Epithelial cell of prostate (primary cell): Measurements from ENCODE around the gene MAVS.
"Not testable (repeated sequence)": the region's sequence is repeated elsewhere in the genome, so short reads cannot be mapped to it uniquely, and the experiment has no call there.

Experiments
- DNase-seq: peaks from one replicate; pipeline ENCODE4 v3.0.0-alpha.2; 2011; ENCODE audit warnings: low read depth, low spot score
- H3K27ac ChIP-seq: fragments of 450-650 bp; 2 replicates; pipeline ENCODE4 v1.5.1; 2017; ENCODE audit warnings: mild to moderate bottlenecking

Gene MAVS

DNA sequence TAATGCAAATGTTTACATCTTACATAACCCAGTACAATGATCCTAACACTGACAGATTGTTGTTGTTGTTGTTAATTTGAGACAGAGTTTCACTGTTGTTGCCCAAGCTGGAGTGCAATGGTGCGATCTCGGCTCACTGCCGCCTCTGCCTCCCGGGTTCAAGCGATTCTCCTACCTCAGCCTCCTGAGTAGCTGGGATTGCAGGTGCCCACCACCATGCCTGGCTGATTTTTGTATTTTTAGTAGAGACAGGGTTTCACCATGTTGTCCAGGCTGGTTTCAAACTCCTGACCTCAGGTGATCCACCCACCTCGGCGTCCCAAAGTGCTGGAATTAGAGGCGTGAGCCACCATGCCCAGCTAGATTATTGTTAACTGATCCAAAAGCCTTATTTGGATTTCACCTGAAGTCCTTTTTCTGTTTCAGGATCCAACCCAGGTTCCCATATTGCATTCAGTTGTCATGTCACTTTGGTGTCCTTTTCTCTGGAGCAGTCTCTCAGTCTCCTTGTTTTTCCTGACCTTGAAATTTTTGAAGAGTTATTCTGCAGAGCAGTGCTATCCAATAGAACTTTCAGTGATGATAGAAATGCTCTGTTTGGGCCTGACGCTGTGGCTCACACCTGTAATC is 2.5 kb upstream of the MAVS start:
- not testable (repeated sequence) for DNase-seq, H3K27ac ChIP-seq

DNA sequence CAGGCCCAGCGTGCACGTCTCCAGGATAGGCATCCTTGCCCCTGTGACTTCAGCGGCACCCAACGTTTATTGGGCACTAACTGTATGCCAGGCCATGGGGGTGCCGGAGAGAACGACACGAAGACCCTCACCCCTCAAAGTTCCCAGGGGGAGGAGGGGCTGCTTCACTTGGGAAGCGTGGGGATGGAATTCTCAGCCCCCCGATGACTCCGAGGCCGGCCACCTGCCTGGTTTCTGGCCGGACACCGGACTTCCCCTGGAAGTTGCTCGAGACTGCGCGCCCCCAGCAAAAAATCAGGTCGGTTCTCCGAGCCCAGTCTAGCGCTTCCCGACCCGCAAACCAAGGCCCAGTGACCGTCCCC is 275 bp upstream of the MAVS start:
- DNase-seq, result no peak

DNA sequence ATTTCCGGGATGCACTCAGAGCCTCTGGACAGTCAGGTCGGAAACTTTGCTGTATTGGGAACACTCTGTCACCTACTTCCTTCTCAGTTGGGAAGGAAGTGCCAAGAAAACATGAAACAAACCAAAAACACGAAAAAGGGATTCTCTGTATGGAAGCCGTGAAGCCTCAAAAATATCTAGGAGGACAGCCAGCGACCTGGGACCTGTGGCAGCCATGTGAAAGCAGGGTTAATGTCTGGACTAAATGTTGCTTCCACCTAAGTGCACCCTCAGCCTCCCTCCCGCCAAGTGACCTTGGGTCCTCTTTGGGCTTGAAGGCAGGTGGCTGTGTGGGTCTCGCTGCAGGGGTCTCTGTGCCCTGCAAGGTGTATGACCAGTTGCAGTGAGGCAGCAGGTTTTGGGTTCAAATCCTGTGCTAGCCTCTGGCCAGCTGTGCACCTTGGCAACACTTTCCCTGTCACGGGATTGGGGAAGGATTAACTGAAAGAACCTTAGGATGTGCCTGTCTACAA is 851 bp downstream of the MAVS start:
- no peak for DNase-seq

More for the DNA sequence above, 275 bp upstream of the MAVS start:
- peak overlapping the region; percentile 61 for H3K27ac ChIP-seq

DNA sequence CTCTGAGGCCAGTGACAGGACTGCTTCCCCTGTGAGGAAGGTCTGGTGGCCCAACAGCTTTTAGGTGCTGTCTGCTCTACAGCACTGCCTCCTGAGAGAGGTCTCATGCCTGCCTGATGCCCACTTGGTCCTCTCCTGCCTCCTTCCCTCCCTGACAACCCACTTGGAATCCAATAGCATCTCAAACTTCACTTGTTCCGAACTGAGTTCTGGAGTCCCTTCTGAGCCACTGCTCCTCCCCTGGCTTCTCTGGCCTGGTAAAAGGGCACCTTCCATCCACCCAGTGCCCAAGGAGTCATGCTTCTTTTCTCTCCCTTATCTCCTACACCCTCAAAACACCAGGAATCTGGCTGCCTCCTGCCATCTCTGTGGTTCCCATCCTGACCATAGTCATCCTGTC is 1.9 kb downstream of the MAVS start:
- no peak for DNase-seq
- H3K27ac ChIP-seq, result no peak overlapping the region

More for the DNA sequence above, 851 bp downstream of the MAVS start:
- peak overlapping the region; percentile 61 for H3K27ac ChIP-seq

DNA sequence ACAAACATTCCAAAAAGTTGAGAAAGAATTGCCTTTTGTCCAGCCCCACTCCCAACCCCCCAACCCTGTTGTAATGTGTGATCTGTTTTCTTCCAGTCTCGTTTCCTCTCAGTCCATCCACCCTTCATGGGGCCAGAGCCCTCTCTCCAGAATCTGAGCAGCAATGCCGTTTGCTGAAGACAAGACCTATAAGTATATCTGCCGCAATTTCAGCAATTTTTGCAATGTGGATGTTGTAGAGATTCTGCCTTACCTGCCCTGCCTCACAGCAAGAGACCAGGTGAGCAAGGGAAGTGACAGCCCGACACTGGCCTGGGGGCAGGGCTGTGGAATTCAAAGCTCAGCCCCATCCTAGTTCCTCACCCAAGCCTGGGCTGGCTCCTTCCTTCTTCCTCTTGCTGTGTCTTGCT is 7.8 kb downstream of the MAVS start:
- peak overlapping the region; percentile 35 for H3K27ac ChIP-seq
- no peak for DNase-seq

DNA sequence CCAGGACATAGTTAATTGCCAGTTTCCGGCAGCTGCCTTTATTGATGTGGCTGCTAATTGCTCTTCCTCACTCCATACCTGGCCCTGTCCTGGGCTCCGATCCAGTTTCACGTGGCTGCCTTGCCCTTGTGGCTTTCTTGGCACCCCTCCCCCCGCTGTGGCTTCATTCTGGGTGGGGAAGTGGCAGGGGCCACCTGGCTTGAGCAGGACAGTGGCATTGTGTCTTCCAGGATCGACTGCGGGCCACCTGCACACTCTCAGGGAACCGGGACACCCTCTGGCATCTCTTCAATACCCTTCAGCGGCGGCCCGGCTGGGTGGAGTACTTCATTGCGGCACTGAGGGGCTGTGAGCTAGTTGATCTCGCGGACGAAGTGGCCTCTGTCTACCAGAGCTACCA is 10.8 kb downstream of the MAVS start:
- no peak for DNase-seq
- H3K27ac ChIP-seq, result no peak overlapping the region

DNA sequence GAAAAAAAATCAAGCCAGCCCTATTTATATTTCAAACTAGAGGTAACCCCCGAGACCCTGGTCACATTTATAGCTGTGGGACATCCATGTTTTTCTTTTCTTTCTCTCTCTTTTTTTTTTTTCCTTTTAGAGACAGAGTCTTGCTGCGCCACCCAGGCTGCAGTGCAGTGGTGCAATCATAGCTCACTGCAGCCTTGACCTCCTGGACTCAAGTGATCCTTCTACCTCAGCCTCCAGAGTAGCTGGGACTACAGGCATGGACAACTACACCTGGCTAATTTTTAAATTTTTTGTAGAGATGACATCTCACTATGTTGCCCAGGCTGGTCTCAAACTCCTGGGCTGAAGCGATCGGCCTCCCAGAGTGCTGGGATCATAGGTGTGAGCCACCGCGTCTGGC is 12.1 kb downstream of the MAVS start:
- no peak overlapping the region for H3K27ac ChIP-seq
- no peak for DNase-seq

DNA sequence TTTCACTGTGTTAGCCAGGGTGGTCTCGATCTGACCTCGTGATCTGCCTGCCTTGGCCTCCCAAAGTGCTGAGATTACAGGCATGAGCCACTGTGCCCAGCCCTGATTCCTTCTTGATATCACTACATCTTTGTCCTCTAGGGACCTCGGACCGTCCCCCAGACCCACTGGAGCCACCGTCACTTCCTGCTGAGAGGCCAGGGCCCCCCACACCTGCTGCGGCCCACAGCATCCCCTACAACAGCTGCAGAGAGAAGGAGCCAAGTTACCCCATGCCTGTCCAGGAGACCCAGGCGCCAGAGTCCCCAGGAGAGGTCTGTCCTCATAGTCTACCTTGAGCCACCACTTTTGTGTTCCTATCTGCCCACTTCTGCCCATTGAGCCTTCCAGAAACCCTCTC is 14.6 kb downstream of the MAVS start:
- DNase-seq, result no peak
- H3K27ac ChIP-seq, result no peak overlapping the region

DNA sequence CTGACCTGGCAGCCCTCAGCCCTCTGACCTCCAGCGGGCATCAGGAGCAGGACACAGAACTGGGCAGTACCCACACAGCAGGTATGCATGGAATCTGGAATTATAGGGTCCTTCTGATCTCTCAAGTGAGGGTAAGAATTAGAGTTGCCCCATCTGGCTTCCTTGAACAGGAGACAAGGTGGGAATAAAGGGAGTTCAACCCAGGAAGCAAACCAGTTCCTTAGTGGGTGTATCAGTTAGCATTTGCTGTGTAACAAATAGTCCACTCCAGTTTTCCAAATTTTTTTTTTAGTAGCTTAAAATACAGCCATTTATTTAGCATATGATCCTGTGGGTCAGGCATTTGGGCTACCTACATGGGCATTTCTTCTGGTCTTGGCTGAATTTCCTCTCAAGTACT is 15.7 kb downstream of the MAVS start:
- H3K27ac ChIP-seq, result no peak overlapping the region
- no peak for DNase-seq

DNA sequence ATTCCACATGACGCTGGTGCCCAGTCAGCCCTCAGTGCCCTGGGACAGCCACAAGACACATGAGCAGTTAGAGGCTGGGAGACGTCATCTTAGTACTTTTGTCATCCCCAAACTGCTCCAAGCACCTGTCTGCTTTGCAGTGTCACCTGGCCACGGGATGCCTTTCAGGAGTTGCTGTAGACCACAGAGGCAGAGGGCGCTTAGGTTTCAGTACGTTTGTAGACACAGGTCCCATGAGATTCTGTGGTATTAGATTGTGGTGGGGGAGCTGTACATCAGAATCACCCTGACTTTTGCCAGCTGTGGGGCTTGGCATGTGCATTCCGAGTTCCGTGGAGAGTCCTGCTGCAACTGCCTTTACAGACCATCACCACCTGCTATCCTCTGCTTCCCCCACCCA is 16.7 kb downstream of the MAVS start:
- H3K27ac ChIP-seq, result no peak overlapping the region
- DNase-seq, result no peak

DNA sequence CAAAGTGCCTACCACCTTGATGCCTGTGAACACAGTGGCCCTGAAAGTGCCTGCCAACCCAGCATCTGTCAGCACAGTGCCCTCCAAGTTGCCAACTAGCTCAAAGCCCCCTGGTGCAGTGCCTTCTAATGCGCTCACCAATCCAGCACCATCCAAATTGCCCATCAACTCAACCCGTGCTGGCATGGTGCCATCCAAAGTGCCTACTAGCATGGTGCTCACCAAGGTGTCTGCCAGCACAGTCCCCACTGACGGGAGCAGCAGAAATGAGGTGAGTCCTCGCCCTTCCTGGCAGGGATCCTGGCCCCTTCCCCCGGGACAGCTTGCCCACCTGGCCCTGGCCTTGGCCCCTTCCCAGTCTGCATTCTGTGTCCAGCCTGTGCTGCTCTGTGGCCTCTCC is 17.9 kb downstream of the MAVS start:
- no peak overlapping the region for H3K27ac ChIP-seq
- no peak for DNase-seq

DNA sequence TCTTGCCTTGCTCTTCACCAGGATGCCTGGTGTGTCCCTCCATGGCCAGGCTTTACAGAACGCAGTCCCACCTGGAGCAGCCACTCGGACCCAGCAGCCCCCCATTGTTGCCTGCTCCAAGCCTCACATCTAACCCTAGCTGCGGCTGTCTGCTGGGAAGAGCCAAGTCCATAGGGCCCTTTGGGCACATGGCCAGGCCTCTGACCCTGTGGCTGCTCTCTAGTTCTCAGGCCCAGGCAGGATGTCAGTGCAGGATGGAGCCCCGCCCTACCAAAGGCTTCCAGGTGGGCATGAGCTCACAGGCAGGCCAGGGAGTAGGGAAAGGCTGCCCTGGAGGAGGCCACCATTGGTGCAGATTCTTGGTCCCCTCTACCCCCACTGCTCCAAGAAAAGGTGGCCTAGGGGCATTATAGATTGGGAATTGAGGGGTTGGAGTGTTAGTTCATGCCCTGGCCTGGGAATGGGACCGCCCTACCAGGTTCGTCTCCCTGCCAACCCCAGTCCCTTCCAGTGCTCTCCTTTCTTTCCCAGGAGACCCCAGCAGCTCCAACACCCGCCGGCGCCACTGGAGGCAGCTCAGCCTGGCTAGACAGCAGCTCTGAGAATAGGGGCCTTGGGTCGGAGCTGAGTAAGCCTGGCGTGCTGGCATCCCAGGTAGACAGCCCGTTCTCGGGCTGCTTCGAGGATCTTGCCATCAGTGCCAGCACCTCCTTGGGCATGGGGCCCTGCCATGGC is 18.7 kb downstream of the MAVS start:
- no peak for DNase-seq
- H3K27ac ChIP-seq, result no peak overlapping the region

DNA sequence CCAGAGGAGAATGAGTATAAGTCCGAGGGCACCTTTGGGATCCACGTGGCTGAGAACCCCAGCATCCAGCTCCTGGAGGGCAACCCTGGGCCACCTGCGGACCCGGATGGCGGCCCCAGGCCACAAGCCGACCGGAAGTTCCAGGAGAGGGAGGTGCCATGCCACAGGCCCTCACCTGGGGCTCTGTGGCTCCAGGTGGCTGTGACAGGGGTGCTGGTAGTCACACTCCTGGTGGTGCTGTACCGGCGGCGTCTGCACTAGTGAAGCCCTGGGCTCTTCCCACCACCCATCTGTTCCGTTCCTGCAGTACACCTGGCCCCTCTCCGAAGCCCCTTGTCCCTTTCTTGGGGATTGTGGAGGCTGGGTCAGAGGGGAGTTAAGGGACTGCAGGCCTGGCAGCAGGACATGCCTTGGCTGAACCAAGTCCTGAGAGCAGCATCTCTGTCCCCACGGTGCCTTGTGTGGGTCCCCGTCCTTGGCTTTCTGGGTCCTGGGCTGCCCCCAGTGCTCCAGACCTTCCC is 19.3 kb downstream of the MAVS start:
- DNase-seq, result no peak
- no peak overlapping the region for H3K27ac ChIP-seq

DNA sequence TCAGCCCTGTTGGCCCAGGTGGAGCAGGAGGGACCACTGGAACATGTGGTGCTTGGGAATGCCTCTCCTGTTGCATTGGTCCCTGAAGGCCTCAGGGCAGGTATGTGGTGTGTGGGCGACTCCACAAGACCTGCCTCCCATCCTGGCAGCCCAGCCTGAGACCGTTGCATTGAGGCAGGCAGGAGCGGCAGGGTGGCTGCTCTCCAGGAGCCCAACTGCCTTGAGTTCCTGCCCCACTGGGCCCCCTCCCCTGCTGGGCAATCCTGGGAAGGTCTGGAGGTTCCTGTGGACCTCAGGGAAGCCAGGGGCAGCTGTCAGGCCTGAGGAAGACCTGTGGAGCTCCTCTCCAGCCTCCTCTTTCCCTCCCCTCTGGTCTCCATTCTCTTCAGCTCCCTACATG is 19.8 kb downstream of the MAVS start:
- DNase-seq, result no peak
- no peak overlapping the region for H3K27ac ChIP-seq

DNA sequence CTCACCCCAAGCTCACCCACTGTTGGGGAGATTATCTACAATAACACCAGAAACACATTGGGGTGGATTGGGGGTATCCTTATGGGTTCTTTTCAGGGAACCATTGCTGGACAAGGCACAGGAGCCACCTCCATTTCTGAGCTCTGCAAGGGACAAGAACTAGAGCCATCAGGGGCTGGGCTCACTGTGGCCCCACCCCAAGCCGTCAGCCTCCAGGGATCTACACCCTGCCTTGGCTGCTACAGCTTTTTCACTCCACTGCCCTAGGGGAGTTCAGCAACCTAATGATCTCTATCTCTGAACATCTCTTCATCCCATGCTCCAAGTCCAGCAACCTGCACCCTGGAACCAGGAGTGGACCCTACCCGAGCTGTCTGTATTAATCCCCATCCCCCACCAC is 21.2 kb downstream of the MAVS start:
- no peak overlapping the region for H3K27ac ChIP-seq
- DNase-seq, result no peak

DNA sequence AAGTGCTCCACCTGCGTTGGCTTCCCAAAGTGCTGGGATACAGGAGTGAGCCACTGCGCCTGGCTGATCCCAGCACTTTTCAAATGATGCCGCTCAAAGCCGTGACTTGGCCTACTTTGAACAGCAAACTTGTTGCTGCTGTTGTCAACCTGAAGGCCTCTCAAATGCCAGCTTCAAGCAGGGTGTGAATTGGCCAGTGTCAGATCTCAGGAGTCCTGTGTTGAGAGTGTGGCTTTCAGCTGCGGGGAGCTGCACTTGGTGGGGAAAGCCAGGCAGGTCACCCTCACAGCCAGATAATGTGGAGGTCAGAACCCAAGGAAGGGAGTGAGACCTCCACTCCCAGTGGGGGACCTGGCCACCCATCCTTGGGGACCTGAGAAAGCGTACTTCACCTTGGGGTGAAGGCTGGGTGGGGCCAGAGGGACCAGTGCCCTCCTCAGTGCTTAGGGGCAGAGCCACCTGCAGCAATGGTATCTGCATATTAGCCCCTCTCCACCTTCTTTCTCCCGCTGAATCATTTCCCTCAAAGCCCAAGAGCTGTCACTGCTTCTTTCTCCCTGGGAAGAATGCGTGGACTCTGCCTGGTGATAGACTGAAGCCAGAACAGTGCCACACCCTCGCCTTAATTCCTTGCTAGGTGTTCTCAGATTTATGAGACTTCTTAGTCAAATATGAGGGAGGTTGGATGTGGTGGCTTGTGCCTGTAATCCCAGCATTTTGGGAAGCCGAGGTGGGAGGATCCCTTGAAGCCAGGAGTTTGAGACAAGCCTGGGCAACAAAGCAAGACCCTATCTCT is 23.4 kb downstream of the MAVS start:
- H3K27ac ChIP-seq, result no peak overlapping the region

DNA sequence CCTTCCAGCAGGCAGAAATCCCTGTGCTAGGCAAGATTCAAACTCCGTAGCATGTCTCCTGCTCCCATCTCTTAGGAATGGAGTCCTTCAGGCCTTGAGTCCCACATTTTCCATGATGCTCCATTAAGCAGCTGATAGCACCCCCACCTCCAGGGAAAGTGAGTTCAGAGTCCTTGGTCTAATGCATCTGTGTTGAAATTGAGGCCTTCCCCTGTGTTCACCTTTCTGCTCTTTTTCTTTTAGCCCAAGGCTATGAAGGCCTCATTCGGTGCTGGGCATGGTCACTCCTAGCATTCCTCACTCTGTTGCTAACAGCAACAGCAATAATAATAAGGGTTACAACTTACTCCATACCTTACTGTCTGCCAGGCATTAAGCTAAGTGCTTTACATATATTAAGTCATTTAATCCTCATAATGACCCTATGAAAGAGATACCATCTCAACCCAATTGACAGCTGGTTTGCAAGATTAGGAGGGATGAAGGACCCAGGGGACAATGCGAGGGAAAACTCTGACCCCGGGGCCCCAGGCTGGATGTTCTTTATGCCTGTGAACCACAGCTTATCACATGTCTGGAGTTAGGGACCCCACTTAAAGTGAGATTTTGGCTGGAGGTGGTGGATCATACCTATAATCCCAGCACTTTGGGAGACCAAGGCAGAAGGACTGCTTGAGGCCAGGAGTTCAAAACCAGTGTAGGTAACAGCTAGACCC is 25.1 kb downstream of the MAVS start:
- no peak for DNase-seq
- no peak overlapping the region for H3K27ac ChIP-seq

More for the DNA sequence above, 23.4 kb downstream of the MAVS start:
- DNase-seq, result no peak

DNA sequence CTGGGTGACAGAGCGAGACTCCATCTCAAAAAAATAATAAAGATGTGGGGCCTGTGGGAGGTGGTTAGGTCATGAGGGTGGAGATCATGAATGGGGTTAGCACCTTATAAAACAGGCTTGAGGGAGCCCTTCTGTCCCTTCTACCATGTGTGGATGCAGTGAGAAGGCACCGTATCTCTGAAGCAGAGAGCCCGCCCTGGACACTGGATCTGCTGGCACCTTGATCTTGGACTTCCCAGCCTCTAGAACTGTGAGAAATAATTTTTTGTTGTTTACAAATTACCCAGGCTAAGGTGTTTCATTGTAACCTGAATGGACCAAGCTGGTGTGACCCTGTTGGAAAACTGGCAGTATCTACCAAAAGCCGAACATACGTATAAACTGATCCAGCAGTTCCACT is 26.9 kb downstream of the MAVS start:
- H3K27ac ChIP-seq, result no peak overlapping the region
- DNase-seq, result no peak

DNA sequence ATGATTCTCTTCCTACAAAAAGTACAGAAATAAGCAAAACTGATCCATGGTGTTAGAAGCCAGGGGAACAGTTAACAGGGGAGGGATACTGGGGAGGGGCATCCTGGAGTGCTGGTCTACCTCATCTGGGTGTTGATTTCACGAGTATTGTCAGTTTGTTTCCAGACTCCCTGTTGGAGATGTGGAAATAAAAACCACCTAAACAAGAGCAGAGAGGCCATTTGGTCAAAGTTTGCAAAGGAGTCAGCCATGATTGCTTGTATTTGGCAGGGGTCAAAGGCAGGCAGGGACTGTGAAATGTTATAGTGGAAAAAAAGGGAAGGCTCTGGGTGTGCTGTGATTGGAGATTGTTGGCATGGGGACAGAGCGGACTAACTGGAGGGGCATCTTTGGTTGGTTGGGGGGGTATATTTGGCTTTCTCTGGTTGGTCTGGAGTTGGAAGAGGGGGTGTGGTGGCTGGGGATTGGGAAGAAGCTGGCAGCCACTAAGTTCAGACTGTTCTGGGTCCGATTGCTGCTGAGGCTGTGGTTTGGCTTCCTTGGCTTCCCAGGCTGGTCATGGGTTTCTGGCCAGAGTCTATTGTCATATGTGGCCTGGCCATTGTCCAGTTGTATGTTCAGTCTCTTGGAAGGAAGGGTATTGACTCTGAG is 27.7 kb downstream of the MAVS start:
- no peak overlapping the region for H3K27ac ChIP-seq
- DNase-seq, result no peak
